Activated B cell treated with CpG ODN at 0.5 μM for 24 hours (primary cell): ENCODE measurements around the gene TTC21A. TPM values are rescaled to one million over a fixed set of nuclear protein-coding genes. Genes with fewer than 3 reads are reported as not detected.

Experiments
- ATAC-seq: fragments of 200-7000 bp; cut with Tn5 transposase; one replicate; pipeline ENCODE4 v1.10.0; 2021; ENCODE audit warnings: low read depth, mild to moderate bottlenecking, moderate library complexity
- CTCF ChIA-PET: fragments of 350-600 bp; sonication (Branson Sonifier 250); formaldehyde crosslinking; loops from one replicate; lab custom pipeline; 2021; ENCODE audit warnings: antibody characterized with exemption; lab: Charles Lee
- POLR2A ChIA-PET: fragments of 350-600 bp; sonication (Branson Sonifier 250); formaldehyde crosslinking; loops from one replicate; lab custom pipeline; 2021; ENCODE audit warnings: antibody characterized with exemption; lab: Charles Lee
- DNase-seq: peaks from one replicate; pipeline ENCODE4 v3.0.0; 2022
- H3K27ac Mint-ChIP-seq: one replicate; pipeline ENCODE4 v1.8.0; 2020; ENCODE audit warnings: mixed read lengths
- H3K27me3 Mint-ChIP-seq: one replicate; pipeline ENCODE4 v1.8.0; 2021; ENCODE audit warnings: mixed read lengths
- H3K36me3 Mint-ChIP-seq: one replicate; pipeline ENCODE4 v1.8.0; 2021; ENCODE audit warnings: low read depth, mixed read lengths
- H3K4me1 Mint-ChIP-seq: one replicate; pipeline ENCODE4 v1.8.0; 2021; ENCODE audit warnings: mixed read lengths
- H3K4me3 Mint-ChIP-seq: one replicate; pipeline ENCODE4 v1.8.0; 2020; ENCODE audit warnings: mild to moderate bottlenecking, mixed read lengths
- H3K9me3 Mint-ChIP-seq: one replicate; pipeline ENCODE4 v1.8.0; 2020; ENCODE audit warnings: mixed read lengths
- intact Hi-C: fragments of 100-400 bp; cut with micrococcal nuclease; formaldehyde crosslinking; loops from one replicate; pipeline ENCODE4 v1.15.1; 2024
- total RNA-seq: library from RNA; stranded (reverse); gene quantifications from 2 replicates; pipeline ENCODE4 v1.2.3, GENCODE V29; 2022
- TF ChIP-seq, protein P1 (sequence below): fragments of 200-600 bp; IDR thresholded peaks from one replicate; pipeline ENCODE4 v1.8.0; 2022; ENCODE audit warnings: antibody characterized with exemption, mild to moderate bottlenecking

TTC21A gene
- total RNA-seq, 1 donor from 2014 or later: 15.9 TPM

DNA sequence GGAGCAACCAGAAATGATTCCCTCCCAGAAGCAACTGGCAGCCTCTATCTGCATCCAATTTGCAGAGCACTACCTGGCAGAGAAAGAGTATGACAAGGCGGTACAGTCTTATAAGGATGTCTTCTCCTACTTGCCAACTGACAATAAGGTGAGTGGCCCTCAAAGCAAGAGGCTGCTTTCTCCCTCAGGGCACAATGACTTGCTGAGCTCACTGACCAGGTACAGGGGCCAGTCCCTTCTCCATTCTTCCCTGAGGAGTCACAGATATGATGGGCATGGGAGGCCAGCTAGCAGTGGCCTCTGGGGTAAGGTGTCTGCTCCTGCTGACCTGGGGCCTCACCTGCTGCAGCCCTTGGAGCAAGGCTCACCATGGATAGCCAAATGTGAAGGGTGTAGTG lies 25.6 kb downstream of the TTC21A start:
- DNase-seq (no peak), ATAC-seq (no peak)
- Mint-ChIP-seq H3K36me3 (peaks cover 66% of the 10 kb centered on the region), H3K4me1 (peaks cover 5% of the 10 kb centered on the region), H3K27me3 (no peaks in the 10 kb centered on the region), H3K9me3 (no peaks in the 10 kb centered on the region), H3K4me3 (no peak overlapping the region), H3K27ac (no peak overlapping the region)
- ChIA-PET POLR2A (interaction anchor here (0.6 kb wide), 1 partner anchor 40 kb away, joined by 3 read pairs; no protein-coding TSS in a partner anchor), CTCF (interaction anchor here (1.8 kb wide), 1 partner anchor 155 kb away, joined by 4 read pairs; no protein-coding TSS in a partner anchor)
- intact Hi-C loops: no loop called here
- TF ChIP-seq, protein P1, sequence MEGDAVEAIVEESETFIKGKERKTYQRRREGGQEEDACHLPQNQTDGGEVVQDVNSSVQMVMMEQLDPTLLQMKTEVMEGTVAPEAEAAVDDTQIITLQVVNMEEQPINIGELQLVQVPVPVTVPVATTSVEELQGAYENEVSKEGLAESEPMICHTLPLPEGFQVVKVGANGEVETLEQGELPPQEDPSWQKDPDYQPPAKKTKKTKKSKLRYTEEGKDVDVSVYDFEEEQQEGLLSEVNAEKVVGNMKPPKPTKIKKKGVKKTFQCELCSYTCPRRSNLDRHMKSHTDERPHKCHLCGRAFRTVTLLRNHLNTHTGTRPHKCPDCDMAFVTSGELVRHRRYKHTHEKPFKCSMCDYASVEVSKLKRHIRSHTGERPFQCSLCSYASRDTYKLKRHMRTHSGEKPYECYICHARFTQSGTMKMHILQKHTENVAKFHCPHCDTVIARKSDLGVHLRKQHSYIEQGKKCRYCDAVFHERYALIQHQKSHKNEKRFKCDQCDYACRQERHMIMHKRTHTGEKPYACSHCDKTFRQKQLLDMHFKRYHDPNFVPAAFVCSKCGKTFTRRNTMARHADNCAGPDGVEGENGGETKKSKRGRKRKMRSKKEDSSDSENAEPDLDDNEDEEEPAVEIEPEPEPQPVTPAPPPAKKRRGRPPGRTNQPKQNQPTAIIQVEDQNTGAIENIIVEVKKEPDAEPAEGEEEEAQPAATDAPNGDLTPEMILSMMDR: no peak

DNA sequence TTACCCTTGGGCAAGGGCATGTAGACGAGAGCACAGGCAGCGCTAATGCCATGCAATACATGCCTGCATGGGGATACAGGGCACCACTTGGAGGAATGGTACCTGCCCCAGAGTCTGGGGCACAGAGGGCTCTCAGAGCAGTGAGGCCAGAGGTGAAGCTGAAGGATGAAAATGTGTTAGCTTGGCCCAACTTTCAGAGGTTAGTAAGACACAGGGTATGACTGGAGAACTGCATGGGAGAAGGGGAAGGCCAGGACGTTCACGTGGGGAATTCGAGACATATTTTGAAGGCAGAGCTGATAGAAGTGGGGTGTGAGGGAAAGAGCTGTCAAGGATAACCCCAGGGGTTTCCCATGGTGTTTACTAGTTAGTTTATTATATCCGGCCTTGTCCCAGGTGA lies 26.3 kb downstream of the TTC21A start:
- no peak for DNase-seq
- H3K27ac Mint-ChIP-seq: no peak overlapping the region
- POLR2A ChIA-PET: interaction anchor here (0.5 kb wide), 1 partner anchor 226 kb away, joined by 3 read pairs; no protein-coding TSS in a partner anchor
- no peaks in the 10 kb centered on the region for H3K4me1 Mint-ChIP-seq
- H3K4me3 Mint-ChIP-seq: no peak overlapping the region
- ATAC-seq: no peak
- no peaks in the 10 kb centered on the region for H3K27me3 Mint-ChIP-seq
- TF ChIP-seq, protein P1: no peak
- peaks cover 73% of the 10 kb centered on the region for H3K36me3 Mint-ChIP-seq
- intact Hi-C loops: no loop called here
- CTCF ChIA-PET: interaction anchor here (0.6 to 1.8 kb wide), 2 partner anchors 154 to 628 kb away, joined by 3 to 4 read pairs; no protein-coding TSS in a partner anchor
- H3K9me3 Mint-ChIP-seq: no peaks in the 10 kb centered on the region

DNA sequence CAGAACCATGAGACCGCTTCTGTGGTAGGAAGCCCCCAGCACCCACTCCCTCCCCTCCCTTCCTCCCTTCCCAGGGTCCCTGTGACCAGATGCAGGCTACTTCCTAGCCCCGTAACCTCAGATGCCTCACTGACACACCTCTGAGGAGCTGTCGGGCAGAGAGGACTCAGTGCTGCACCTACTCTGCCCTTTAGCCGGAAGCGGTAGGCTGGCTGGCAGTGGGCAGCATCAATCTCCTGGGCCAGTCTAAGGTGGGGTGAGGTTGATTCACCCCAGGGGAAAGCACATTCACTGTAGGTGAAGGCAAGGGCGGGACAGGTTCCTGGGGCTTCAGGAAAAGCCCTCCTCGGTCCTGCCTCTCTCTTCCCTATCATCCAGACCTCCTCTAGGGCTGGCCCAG lies 26.8 kb downstream of the TTC21A start:
- CTCF ChIA-PET: interaction anchor here (0.6 to 1.8 kb wide), 2 partner anchors 154 to 628 kb away, joined by 3 to 4 read pairs; no protein-coding TSS in a partner anchor
- DNase-seq (no peak), ATAC-seq (no peak)
- TF ChIP-seq, protein P1: no peak
- Mint-ChIP-seq H3K4me3 (no peak overlapping the region), H3K36me3 (peaks cover 70% of the 10 kb centered on the region), H3K27ac (no peak overlapping the region), H3K9me3 (no peaks in the 10 kb centered on the region), H3K27me3 (no peaks in the 10 kb centered on the region), H3K4me1 (no peaks in the 10 kb centered on the region)
- intact Hi-C loops: no loop called here
- POLR2A ChIA-PET: no interaction called here

DNA sequence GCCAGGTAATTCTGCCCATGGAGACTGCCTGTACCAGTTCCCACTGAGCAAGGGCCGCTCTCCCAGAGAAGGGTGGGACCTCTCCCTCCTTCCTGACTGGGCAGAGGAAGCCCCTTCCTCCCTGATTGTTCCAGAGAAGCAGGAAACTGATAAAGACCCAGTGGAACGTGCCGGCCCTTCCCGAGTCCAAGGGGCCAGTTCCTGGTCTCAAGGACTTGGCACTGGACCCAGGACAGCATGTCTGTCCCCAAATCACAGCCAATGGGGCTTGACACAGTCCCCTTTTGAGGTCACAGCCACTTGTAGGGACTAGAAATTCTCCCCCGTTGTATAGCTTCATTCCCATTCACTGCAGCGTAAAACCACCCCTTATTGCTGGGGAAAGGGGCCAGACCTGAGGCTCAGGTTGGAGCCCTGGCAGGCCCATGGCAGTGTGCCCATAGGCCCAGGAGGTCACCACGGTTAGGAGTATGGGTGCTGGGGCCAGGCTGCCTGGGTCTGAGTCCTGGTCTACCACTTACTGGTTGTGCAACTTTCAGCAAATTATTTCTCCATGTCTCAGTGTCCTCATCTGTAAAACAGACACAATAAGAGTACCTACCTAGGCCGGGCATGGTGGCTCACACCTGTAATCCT lies 27.8 kb downstream of the TTC21A start:
- ChIA-PET POLR2A (no interaction called here), CTCF (no interaction called here)
- Mint-ChIP-seq H3K9me3 (no peaks in the 10 kb centered on the region), H3K27ac (no peak overlapping the region), H3K4me3 (no peak overlapping the region), H3K36me3 (peaks cover 67% of the 10 kb centered on the region), H3K27me3 (no peaks in the 10 kb centered on the region), H3K4me1 (no peaks in the 10 kb centered on the region)
- TF ChIP-seq, protein P1: no peak
- DNase-seq (no peak), ATAC-seq (no peak)
- intact Hi-C loops: no loop called here

DNA sequence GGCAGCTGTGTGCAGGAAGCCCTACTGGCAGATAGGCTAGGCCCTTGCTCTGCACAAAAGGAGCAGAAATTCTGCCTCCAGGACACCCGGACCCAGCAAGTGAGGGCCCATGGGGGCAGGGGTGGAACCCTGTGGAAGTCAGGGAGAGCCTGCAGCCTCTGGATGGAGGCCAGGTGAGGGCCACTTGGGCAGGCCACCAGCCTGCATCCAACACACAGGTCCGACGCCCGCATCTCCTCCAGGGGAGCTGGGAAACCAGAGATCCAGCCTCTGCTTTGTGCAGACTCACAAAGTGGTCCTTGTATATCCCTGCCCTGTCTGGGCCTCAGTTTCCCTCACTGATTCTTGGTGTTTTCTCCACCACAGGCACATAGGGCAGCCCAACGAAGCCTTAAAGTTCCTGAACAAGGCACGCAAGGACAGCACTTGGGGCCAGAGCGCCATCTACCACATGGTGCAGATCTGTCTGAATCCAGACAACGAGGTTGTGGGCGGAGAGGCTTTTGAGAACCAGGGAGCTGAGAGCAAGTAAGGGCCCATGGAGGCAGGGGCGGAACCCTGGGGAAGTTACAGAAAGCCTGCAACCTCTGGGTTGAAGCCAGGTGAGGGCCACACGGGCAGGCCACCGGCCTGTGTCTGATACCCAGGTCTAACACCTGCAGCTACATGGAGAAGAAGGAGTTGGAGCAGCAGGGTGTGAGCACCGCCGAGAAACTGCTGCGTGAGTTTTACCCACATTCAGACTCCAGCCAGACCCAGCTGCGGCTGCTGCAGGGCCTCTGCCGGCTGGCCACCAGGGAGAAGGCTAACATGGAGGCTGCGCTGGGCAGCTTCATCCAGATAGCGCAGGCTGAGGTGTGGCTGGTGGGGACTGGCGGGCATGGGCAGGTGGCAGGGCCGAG lies 29.3 kb downstream of the TTC21A start:
- H3K27me3 Mint-ChIP-seq: no peaks in the 10 kb centered on the region

More for the DNA sequence above, 29.3 kb downstream of the TTC21A start:
- TF ChIP-seq, protein P1: no peak
- CTCF ChIA-PET: no interaction called here
- intact Hi-C loops: no loop called here
- H3K4me1 Mint-ChIP-seq: peaks cover 15% of the 10 kb centered on the region
- H3K4me3 Mint-ChIP-seq: no peak overlapping the region
- POLR2A ChIA-PET: interaction anchor here (0.8 kb wide), 1 partner anchor 12 kb away, joined by 3 read pairs; no protein-coding TSS in a partner anchor
- peaks cover 65% of the 10 kb centered on the region for H3K36me3 Mint-ChIP-seq
- ATAC-seq (no peak), DNase-seq (no peak)
- H3K9me3 Mint-ChIP-seq: no peaks in the 10 kb centered on the region
- peak overlapping the region; percentile 12 for H3K27ac Mint-ChIP-seq
